Colon (tissue), 2 donors: ENCODE data around the gene LACTB.
"Not testable (repeated sequence)": the region's sequence is repeated elsewhere in the genome, so short reads cannot be mapped to it uniquely, and the experiment has no call there.

Experiments
- FAIRE-seq: peaks from 2 replicates; lab custom pipeline; 2012; peaks lifted over from hg19 to GRCh38; lab: Jason Lieb, UNC
- donor health status: control.
- donor health status: control.

The LACTB gene

GRCh38 chr15:63090472-63090871, 31.2 kb upstream of the LACTB start:
- no peak for FAIRE-seq

GRCh38 chr15:63090887-63091286, 30.8 kb upstream of the LACTB start:
- no peak for FAIRE-seq

GRCh38 chr15:63091679-63092446, 29.8 kb upstream of the LACTB start:
- FAIRE-seq = no peak

- FAIRE-seq = no peak
These were observed 28.0 kb upstream of the LACTB start for GRCh38 chr15:63093486-63094205.

- no peak for FAIRE-seq
These were observed 27.1 kb upstream of the LACTB start for GRCh38 chr15:63094495-63094931.

GRCh38 chr15:63096178-63096577, 25.5 kb upstream of the LACTB start:
- FAIRE-seq = no peak

- FAIRE-seq = not testable (repeated sequence)
These were observed 22.8 kb upstream of the LACTB start for GRCh38 chr15:63098901-63099300.

- not testable (repeated sequence) for FAIRE-seq
These were observed 22.1 kb upstream of the LACTB start for GRCh38 chr15:63099581-63099980.

- no peak for FAIRE-seq
These were observed 18.2 kb upstream of the LACTB start for GRCh38 chr15:63103416-63103815.

- no peak for FAIRE-seq
These were observed 16.9 kb upstream of the LACTB start for GRCh38 chr15:63104727-63105126.

- not testable (repeated sequence) for FAIRE-seq
These were observed 16.3 kb upstream of the LACTB start for GRCh38 chr15:63105354-63105753.

GRCh38 chr15:63107895-63108546, 13.6 kb upstream of the LACTB start:
- FAIRE-seq = no peak

- no peak for FAIRE-seq
These were observed 12.2 kb upstream of the LACTB start for GRCh38 chr15:63109498-63109897.

GRCh38 chr15:63109920-63110319, 11.7 kb upstream of the LACTB start:
- FAIRE-seq = no peak

GRCh38 chr15:63110428-63111026, 11.1 kb upstream of the LACTB start:
- FAIRE-seq = no peak

- FAIRE-seq = no peak
These were observed 10.2 kb upstream of the LACTB start for GRCh38 chr15:63111481-63111880.

- FAIRE-seq = no peak
These were observed 8.8 kb upstream of the LACTB start for GRCh38 chr15:63112871-63113270.

- FAIRE-seq = no peak
These were observed 7.2 kb upstream of the LACTB start for GRCh38 chr15:63114465-63114864.

GRCh38 chr15:63118854-63119253, 2.8 kb upstream of the LACTB start:
- no peak for FAIRE-seq

GRCh38 chr15:63122002-63122875, 578 bp downstream of the LACTB start:
- FAIRE-seq = no peak

- no peak for FAIRE-seq
These were observed 2.8 kb downstream of the LACTB start for GRCh38 chr15:63124506-63124905.

GRCh38 chr15:63126726-63127125, 5.1 kb downstream of the LACTB start:
- no peak for FAIRE-seq
